Measurements from ENCODE around the gene KLHL6.

DNA sequence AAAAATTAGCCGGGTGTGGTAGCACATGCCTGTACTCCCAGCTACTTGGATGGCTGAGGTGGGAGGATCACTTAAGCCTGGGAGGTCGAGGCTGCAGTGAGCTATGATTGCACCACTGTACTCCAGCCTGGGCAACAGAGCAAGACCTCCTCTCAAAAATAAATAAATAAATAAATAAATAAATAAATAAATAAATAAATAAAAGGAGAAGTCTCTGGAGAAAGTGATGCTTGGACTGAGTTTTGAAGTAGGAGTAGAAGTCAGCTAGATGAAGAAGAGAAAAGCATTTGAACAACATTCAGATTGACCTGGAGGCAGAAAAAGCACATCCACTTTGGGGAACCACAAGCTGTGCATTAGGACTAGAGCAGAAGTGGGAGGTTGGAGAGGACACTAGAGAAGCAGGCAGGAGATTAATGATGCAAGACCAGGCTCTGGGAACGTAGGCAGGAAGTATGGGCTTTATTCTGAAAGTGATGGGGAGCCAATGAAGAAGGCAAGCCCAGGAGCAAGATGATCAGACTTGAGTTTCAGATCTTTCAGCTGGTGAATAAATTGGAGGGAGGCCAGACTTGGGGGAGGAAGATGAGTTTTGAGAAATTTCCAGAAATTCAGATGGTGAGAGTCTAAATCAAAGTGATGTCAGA, 48.7 kb downstream of the KLHL6 start:
- TF ChIP-seq POLR2AphosphoS5 (IDR thresholded peaks at IDR 0.05; ENCODE audit: low read depth, low read length): no peak
- no peak for TF ChIP-seq TAF1 (IDR thresholded peaks at IDR 0.05; ENCODE audit: borderline replicate concordance, insufficient read depth, low read length)
- TF ChIP-seq, protein P1, sequence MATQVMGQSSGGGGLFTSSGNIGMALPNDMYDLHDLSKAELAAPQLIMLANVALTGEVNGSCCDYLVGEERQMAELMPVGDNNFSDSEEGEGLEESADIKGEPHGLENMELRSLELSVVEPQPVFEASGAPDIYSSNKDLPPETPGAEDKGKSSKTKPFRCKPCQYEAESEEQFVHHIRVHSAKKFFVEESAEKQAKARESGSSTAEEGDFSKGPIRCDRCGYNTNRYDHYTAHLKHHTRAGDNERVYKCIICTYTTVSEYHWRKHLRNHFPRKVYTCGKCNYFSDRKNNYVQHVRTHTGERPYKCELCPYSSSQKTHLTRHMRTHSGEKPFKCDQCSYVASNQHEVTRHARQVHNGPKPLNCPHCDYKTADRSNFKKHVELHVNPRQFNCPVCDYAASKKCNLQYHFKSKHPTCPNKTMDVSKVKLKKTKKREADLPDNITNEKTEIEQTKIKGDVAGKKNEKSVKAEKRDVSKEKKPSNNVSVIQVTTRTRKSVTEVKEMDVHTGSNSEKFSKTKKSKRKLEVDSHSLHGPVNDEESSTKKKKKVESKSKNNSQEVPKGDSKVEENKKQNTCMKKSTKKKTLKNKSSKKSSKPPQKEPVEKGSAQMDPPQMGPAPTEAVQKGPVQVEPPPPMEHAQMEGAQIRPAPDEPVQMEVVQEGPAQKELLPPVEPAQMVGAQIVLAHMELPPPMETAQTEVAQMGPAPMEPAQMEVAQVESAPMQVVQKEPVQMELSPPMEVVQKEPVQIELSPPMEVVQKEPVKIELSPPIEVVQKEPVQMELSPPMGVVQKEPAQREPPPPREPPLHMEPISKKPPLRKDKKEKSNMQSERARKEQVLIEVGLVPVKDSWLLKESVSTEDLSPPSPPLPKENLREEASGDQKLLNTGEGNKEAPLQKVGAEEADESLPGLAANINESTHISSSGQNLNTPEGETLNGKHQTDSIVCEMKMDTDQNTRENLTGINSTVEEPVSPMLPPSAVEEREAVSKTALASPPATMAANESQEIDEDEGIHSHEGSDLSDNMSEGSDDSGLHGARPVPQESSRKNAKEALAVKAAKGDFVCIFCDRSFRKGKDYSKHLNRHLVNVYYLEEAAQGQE (IDR thresholded peaks at IDR 0.05; ENCODE audit: insufficient read depth in 1 of 2, low read depth in 2 of 2, low read length in 2 of 2): no peak
